Lung (tissue), 12 donors: ENCODE results near the gene GRIN2A. TPM values are rescaled to one million over a fixed set of nuclear protein-coding genes. Genes with fewer than 3 reads are reported as not detected.

Source experiments
- ATAC-seq: fragments of 200-7000 bp; cut with Tn5 transposase; one replicate; pipeline ENCODE4 v1.9.1; 2020; ENCODE audit warnings: moderate number of reproducible peaks; ENCODE audit not compliant: insufficient read depth, low FRiP score
- DNase-seq, 3 donors: peaks; one replicate each; pipeline ENCODE4 v3.0.0-alpha.2; 2013 to 2017
- H3K27ac ChIP-seq, 2 donors: one replicate each; pipeline ENCODE4 v1.5.1; 2013; ENCODE audit warnings: mild to moderate bottlenecking in 2 of 2, moderate library complexity in 2 of 2, control low read depth in 1 of 2, inconsistent platforms in 1 of 2, low read depth in 1 of 2, low read length in 1 of 2
- H3K27me3 ChIP-seq, 3 donors: one replicate each; pipeline ENCODE4 v1.5.1; 2013; ENCODE audit warnings: low read length in 2 of 3; ENCODE audit not compliant: control insufficient read depth in 3 of 3, insufficient read depth in 3 of 3
- H3K36me3 ChIP-seq, 4 donors: one replicate each; pipeline ENCODE4 v1.5.1; 2013; ENCODE audit warnings: low read length in 4 of 4, mild to moderate bottlenecking in 1 of 4, moderate library complexity in 1 of 4; ENCODE audit not compliant: control insufficient read depth in 4 of 4, insufficient read depth in 4 of 4
- H3K4me1 ChIP-seq, 5 donors: one replicate each; pipeline ENCODE4 v1.5.1; 2013; ENCODE audit warnings: low read length in 5 of 5, mild to moderate bottlenecking in 2 of 5, moderate library complexity in 1 of 5; ENCODE audit not compliant: control insufficient read depth in 5 of 5, insufficient read depth in 5 of 5
- H3K4me3 ChIP-seq: one replicate; pipeline ENCODE4 v1.5.1; 2013; ENCODE audit warnings: mild to moderate bottlenecking, control low read depth, moderate library complexity
- H3K9ac ChIP-seq, 2 donors: one replicate each; pipeline ENCODE4 v1.5.1; 2013; ENCODE audit warnings: low read length in 2 of 2, control low read depth in 1 of 2; ENCODE audit not compliant: insufficient read depth in 1 of 2
- H3K9me3 ChIP-seq, 4 donors: one replicate each; pipeline ENCODE4 v1.5.1; 2013; ENCODE audit warnings: low read length in 3 of 4, mild to moderate bottlenecking in 1 of 4, moderate library complexity in 1 of 4; ENCODE audit not compliant: control insufficient read depth in 4 of 4, insufficient read depth in 3 of 4
- CTCF ChIP-seq: IDR thresholded peaks from 2 replicates; pipeline ENCODE4 v1.5.1; 2012; ENCODE audit warnings: mild to moderate bottlenecking; ENCODE audit errors: control extremely low read depth, extremely low read depth
- WGBS, 2 donors: extraction: QIAGEN DNeasy Blood & Tissue Kit; methylation state at CpG; one replicate each; pipeline ENCODE4 v1.1.7; 2013; 5-methylcytosine and 5-hydroxymethylcytosine counted together
- polyA plus RNA-seq, 2 donors: library from polyadenylated mRNA; stranded (reverse); fragments of 200-250 nt; gene quantifications; one replicate each; pipeline ENCODE4 v1.2.1, GENCODE V29; 2013
- total RNA-seq, 2 donors: library from RNA; depleted of rRNA in 1 of 2; stranded (reverse); fragments of >200 nt in 1 of 2; gene quantifications; one replicate each; pipeline ENCODE4 v1.2.1, GENCODE V29; 2014 to 2021
- donor health status: control.
- donor health status: control.
- donor health status: Bipolar disorder and iron deficiency.
- donor health status: healthy.
- donor health status: DM: yes; HTN: yes; CAD: no.

Gene GRIN2A
- total and polyA plus RNA-seq, 4 donors: 0.02 to 0.37 (median 0.10) TPM

DNA sequence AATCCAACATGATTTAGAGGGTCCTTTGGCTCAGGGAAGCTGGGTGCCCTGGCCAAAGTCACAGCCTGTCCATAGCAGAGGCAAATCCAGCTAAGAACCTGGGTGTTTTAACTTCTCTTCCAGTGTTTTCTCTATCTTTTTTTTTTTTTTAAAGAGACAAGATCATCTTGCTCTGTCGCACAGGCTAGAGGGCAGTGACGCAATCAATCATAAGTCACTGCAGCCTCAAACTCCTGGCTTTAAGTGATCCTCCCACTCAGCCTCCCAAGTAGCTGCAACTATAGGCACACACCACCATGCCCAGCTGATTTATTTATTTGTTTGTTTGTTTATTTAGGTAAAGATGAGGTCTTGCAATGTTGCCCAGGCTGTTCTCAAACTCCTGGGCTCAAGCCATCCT, 14.8 kb upstream of the GRIN2A start:
- no peak overlapping the region for H3K9ac ChIP-seq
- H3K4me1 ChIP-seq: no peaks in the 10 kb centered on the region
- DNase-seq (no peak), ATAC-seq (no peak)
- no peak overlapping the region for H3K4me3 ChIP-seq
- no peaks in the 10 kb centered on the region for H3K36me3 ChIP-seq
- H3K9me3 ChIP-seq: peaks cover 0 to 5% (median 0%) of the 10 kb centered on the region in 4 donors
- no peaks in the 10 kb centered on the region for H3K27me3 ChIP-seq
- no peak for TF ChIP-seq CTCF
- 67 to 78% methylated on average over 2 of the region's 2 CpGs for whole genome bisulfite sequencing, 2 donors
- no peak overlapping the region for H3K27ac ChIP-seq

GRCh38 chr16:10191096-10191495, 8.9 kb upstream of the GRIN2A start:
- Histone ChIP-seq H3K4me1 (no peaks in the 10 kb centered on the region), H3K4me3 (no peak overlapping the region), H3K9me3 (peaks cover 0 to 5% (median 0%) of the 10 kb centered on the region in 4 donors), H3K27ac (no peak overlapping the region), H3K9ac (no peak overlapping the region), H3K36me3 (no peaks in the 10 kb centered on the region), H3K27me3 (no peaks in the 10 kb centered on the region)
- ATAC-seq: no peak
- WGBS, 2 donors: 81 to 87% methylated on average over 2 of the region's 2 CpGs
- TF ChIP-seq CTCF: no peak
- no peak for DNase-seq

- no peak for TF ChIP-seq CTCF
- no peaks in the 10 kb centered on the region for H3K36me3 ChIP-seq
- DNase-seq (no peak), ATAC-seq (no peak)
- no peak overlapping the region for H3K9ac ChIP-seq
- H3K4me3 ChIP-seq: no peak overlapping the region
- WGBS, 2 donors: 75 to 82% methylated on average over 9 of the region's 9 CpGs
- peaks cover 0 to 5% (median 0%) of the 10 kb centered on the region in 4 donors for H3K9me3 ChIP-seq
- peaks cover 0 to 5% (median 2%) of the 10 kb centered on the region in 3 donors for H3K27me3 ChIP-seq
- no peaks in the 10 kb centered on the region for H3K4me1 ChIP-seq
- H3K27ac ChIP-seq: no peak overlapping the region
Observed at GRCh38 chr16:10189861-10190390, 7.7 kb upstream of the GRIN2A start.

DNA sequence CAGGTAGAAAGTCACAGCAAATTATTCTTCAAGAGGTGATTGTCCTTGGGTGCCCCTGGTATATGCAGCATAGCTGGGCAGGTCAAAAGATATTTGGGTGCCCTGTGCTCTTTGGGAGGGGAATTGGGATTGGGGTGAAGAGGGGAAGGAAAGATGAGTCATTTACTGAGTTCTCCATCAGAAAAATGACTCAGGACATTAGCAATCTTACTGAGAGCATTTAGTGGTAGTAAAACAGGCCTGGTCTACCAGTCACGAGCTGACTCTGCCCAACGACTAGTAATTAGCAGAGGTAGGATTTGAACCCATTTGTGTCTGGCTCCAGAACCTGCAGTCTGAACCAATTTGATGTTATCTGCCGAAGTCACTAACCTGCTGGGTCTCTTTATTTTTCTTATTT, 6.0 kb upstream of the GRIN2A start:
- H3K9ac ChIP-seq: no peak overlapping the region
- no peak for ATAC-seq
- peaks cover 0 to 22% (median 18%) of the 10 kb centered on the region in 3 donors for H3K27me3 ChIP-seq
- H3K36me3 ChIP-seq: no peaks in the 10 kb centered on the region
- no peak for DNase-seq
- no peak for TF ChIP-seq CTCF
- no peak overlapping the region for H3K27ac ChIP-seq
- 31 to 32% methylated on average over 3 of the region's 3 CpGs for WGBS, 2 donors
- H3K4me3 ChIP-seq: no peak overlapping the region
- no peaks in the 10 kb centered on the region for H3K4me1 ChIP-seq
- peaks cover 0 to 2% (median 0%) of the 10 kb centered on the region in 4 donors for H3K9me3 ChIP-seq
